Measurements from ENCODE around the gene LMAN2L.

DNA sequence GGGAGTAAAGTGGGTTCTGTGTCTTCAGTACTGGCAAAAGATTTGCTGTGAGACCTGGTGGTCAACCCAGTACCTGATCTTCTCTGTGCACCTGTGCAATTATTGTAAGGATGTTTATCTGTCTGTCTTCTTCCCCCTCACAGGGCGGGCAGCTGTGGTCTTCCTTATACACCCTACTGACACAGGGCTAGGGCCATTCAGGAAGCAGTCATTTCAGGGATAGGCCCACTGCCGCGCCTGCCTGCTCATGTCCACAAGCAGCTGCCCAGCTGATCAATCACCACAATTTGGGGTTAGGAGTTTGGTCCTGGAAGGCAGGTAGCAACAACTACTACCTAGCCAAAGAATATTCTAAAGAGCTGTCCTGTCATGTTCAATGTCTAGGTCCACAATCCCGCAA lies 19.7 kb upstream of the LMAN2L start:
- no peak for TF ChIP-seq GATA2 (IDR thresholded peaks at IDR 0.05; ENCODE audit: low read depth, low read length)
- no peak for TF ChIP-seq GATA3 (IDR thresholded peaks at IDR 0.05; ENCODE audit: low read depth, low read length)

Data from SH-SY5Y (cell line).